ENCODE measurements around the gene MRPS18B. TPM values are rescaled to one million over a fixed set of nuclear protein-coding genes. Genes with fewer than 3 reads are reported as not detected.
A peak's percentile ranks its signal among the peaks of the same experiment; 100 is the strongest.
"Not testable (repeated sequence)": the region's sequence is repeated elsewhere in the genome, so short reads cannot be mapped to it uniquely, and the experiment has no call there.

MRPS18B gene
- total and polyA plus RNA-seq, 11 donors, result 84.2 to 219 (median 122) TPM

GRCh38 chr6:30590509-30590908 is 27.1 kb upstream of the MRPS18B start:
- no peak for TF ChIP-seq POLR2A (IDR thresholded peaks at IDR 0.05)
- TF ChIP-seq CTCF (IDR thresholded peaks at IDR 0.05), result no peak
- DNase-seq (no peak), ATAC-seq (no peak)
- Histone ChIP-seq H3K4me3 (no peak overlapping the region), H3K27me3 (no peaks in the 10 kb centered on the region), H3K9me3 (no peaks in the 10 kb centered on the region), H3K27ac (peak overlapping the region in 2 of 12 donors; percentile 25 to 36), H3K36me3 (peaks cover 2 to 97% (median 89%) of the 10 kb centered on the region in 9 donors), H3K4me1 (no peaks in the 10 kb centered on the region)
- intact Hi-C loops (cut with DNase I), result loop anchor here in 2 of 10 donors (5.0 to 10.0 kb wide), 2 partner anchors 46 to 108 kb away; no protein-coding TSS in a partner anchor
- WGBS, 4 donors, result 66 to 84% (median 74%) methylated on average over 8 of the region's 8 CpGs

- WGBS, 4 donors, result 48 to 65% (median 56%) methylated on average over 1 of the region's 1 CpG
- Histone ChIP-seq H3K27me3 (no peaks in the 10 kb centered on the region), H3K4me3 (no peak overlapping the region), H3K36me3 (peaks cover 2 to 92% (median 84%) of the 10 kb centered on the region in 9 donors), H3K9me3 (no peaks in the 10 kb centered on the region), H3K4me1 (no peaks in the 10 kb centered on the region), H3K27ac (peak overlapping the region in 2 of 12 donors; percentile 25 to 36)
- intact Hi-C loops (cut with DNase I), result loop anchor here in 2 of 10 donors (5.0 to 10.0 kb wide), 2 partner anchors 46 to 109 kb away; no protein-coding TSS in a partner anchor
- ATAC-seq (peak in 1 of 4 donors; percentile 25), DNase-seq (no peak)
- TF ChIP-seq POLR2A (IDR thresholded peaks at IDR 0.05) (no peak), CTCF (IDR thresholded peaks at IDR 0.05) (no peak)
Measured at GRCh38 chr6:30591008-30591407, 26.6 kb upstream of the MRPS18B start.

- WGBS, 4 donors, result 90 to 100% (median 98%) methylated on average over 1 of the region's 1 CpG
- H3K36me3 ChIP-seq, result peaks cover 2 to 85% (median 72%) of the 10 kb centered on the region in 9 donors
- H3K4me1 ChIP-seq, result no peaks in the 10 kb centered on the region
- no peak overlapping the region for H3K4me3 ChIP-seq
- no peak for DNase-seq
- no peaks in the 10 kb centered on the region for H3K9me3 ChIP-seq
- intact Hi-C loops (cut with DNase I), result loop anchor here in 3 of 10 donors (2.0 to 10.0 kb wide), 3 partner anchors 19 to 110 kb away; no protein-coding TSS in a partner anchor
- no peak for ATAC-seq
- TF ChIP-seq POLR2A (IDR thresholded peaks at IDR 0.05) (no peak), CTCF (IDR thresholded peaks at IDR 0.05) (no peak)
- no peak overlapping the region for H3K27ac ChIP-seq
- H3K27me3 ChIP-seq, result no peaks in the 10 kb centered on the region
Measured at GRCh38 chr6:30592287-30592686, 25.4 kb upstream of the MRPS18B start.

GRCh38 chr6:30597315-30598144 is 20.1 kb upstream of the MRPS18B start:
- DNase-seq (peak in 4 of 5 donors; percentile 59 to 77 (median 70)), ATAC-seq (peak; percentile 57 to 73 (median 70))
- H3K27me3 ChIP-seq, H3K9me3 ChIP-seq, H3K4me3 ChIP-seq, H3K27ac ChIP-seq: not testable (repeated sequence)
- intact Hi-C loops (cut with DNase I), result loop anchor here in 8 of 10 donors (2.0 to 10.0 kb wide), 6 partner anchors 40 to 115 kb away; partner anchors contain the start of genes GNL1 (in 1 of the 8) and PRR3 (in 1 of the 8)
- Histone ChIP-seq H3K4me1 (peaks cover 0 to 11% (median 0%) of the 10 kb centered on the region in 12 donors), H3K36me3 (peaks cover 0 to 60% (median 40%) of the 10 kb centered on the region in 9 donors)
- WGBS, 4 donors, result 75 to 79% (median 77%) methylated on average over 15 of the region's 15 CpGs
- peak; percentile 61 to 79 (median 74) for TF ChIP-seq CTCF (IDR thresholded peaks at IDR 0.05)
